ENCODE measurements around the gene INHBA. TPM values are rescaled to one million over a fixed set of nuclear protein-coding genes. Genes with fewer than 3 reads are reported as not detected.

The INHBA gene
- 2.7 and 3.1 TPM in 2 replicates for total RNA-seq (2014; rRNA removed; shearing (Covaris generic))
- 0.07 and 1.6 TPM in 2 replicates for polyA plus RNA-seq (2014; cell fraction: nucleus; rRNA removed)

DNA sequence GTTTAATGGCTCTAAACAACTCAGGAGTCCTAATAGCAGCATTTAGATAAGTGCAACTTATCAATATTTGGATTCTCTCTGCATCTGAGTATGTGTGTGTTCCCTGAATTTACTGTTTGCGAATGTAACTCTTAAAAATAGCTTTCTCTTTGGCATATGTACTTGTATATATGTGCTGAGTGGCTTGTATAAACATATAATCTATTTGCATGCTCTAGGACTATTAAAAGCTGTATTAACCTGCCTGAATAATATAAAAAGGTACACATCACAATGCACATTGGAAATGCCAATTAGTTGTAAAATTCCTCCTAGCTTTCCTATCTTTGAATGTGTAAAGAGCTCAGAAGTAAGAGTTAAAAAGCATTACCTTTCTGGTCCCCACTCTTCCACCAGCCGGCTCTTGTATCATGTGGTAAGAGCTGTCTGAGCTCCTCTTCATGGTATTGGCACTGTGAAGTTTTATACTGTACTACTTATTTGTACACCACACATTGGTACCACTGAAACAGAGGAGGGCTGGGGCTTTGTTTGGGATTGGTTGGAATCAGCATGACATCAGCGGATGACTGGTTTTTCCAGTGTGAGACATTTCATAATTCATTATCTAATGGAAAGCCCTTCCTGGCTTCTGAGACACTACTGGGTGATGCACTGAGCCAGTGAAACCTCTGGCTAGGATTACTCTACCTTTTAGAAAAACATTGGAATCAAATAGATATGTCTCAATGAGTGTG, at the start of gene INHBA:
Gene INHBA (minus strand): TSS at position 456 of the 737 bp plus-strand sequence. CDS start 2,716 bp downstream, outside the sequence.
- peak; percentile 66 for DNase-seq (ENCODE audit: extremely low read depth, low read depth)

- DNase-seq (ENCODE audit: extremely low read depth, low read depth): no peak
These were observed 49.7 kb upstream of the INHBA start for GRCh38 chr7:41752615-41753014.

DNA sequence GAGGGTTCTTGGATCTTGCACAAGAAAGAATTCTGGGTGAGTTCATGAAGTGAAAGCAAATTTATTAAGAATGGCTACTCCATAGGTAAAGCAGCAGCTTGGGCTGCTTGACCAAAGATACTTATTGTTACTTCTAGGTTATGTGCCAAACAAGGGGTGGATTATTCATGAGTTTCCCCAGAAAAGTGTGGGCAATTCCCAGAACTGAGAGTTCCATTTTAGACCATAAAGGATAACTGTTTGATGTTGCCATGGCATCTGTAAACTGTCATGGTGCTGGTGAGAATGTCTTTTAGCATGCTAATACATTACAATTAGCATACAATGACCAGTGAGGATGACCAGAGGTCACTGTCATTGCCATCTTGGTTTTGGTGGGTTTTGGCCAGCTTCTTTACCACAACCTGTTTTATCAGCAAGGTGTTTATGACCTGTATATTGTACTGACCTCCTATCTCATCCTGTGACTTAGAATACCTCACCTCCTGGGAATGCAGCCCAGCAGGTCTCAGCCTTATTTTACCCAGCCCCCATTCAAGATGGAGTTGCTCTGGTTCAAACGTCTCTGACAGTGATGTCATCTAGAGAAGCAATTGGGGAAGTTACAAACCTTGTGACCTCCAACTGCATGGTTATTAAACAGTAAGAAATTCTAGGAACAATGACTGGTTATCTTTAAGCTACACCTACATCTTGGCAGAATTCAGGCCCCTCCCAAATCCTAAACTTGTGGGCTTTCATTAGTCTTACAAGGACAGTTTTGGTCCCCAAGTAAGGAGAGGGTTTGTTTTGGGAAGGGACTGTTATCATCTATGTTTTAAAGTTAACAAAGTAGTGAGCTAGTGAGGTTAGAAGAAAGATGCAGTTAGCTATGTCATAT, 48.0 kb upstream of the INHBA start:
- DNase-seq (ENCODE audit: extremely low read depth, low read depth): no peak

- DNase-seq (ENCODE audit: extremely low read depth, low read depth): no peak
These were observed 45.1 kb upstream of the INHBA start for GRCh38 chr7:41747961-41748360.

- DNase-seq (ENCODE audit: extremely low read depth, low read depth): no peak
These were observed 42.6 kb upstream of the INHBA start for GRCh38 chr7:41745451-41745850.

GRCh38 chr7:41744161-41744560, 41.3 kb upstream of the INHBA start:
- no peak for DNase-seq (ENCODE audit: extremely low read depth, low read depth)

- no peak for DNase-seq (ENCODE audit: extremely low read depth, low read depth)
These were observed 39.6 kb upstream of the INHBA start for GRCh38 chr7:41742401-41743020.

DNA sequence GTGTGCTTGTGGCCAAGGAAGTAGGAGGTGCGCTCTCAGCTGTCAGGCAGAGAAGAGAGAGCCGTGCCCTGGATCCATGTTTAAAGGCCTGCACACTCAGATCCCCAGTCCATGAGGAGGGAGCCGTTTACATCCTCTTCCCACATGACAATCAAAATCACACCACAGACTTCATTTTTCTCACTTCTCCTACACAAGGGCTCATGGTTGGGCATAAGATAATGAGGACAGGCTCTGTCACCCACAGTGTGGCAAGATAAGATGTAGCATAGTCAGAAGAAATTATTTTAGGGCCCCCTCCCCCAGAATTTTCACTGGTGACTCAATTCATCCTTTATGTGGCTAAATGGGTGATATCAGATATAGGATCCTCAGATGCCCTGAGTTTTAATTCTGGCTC, 35.9 kb upstream of the INHBA start:
- DNase-seq (ENCODE audit: extremely low read depth, low read depth): no peak

GRCh38 chr7:41738336-41738735, 35.4 kb upstream of the INHBA start:
- DNase-seq (ENCODE audit: extremely low read depth, low read depth): no peak

DNA sequence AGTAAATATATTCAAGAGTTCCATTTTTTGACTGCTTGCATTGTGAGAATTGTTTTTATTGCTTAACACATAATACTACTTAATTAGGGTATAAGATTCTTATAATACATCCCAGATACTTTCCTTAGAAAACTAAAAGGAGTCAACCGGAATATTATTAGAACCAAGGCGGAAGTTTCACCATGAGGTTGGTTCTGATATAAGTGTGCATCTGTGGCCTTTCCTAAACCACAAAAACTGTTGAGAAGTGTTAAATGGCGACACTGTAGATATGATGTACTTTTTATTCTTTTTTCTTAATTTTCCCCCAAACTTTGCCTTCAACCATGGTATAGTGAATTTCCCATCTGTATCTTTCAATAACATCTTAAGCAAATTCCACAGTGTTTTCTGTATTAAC, 32.3 kb upstream of the INHBA start:
- DNase-seq (ENCODE audit: extremely low read depth, low read depth): no peak

GRCh38 chr7:41732843-41733306, 30.0 kb upstream of the INHBA start:
- no peak for DNase-seq (ENCODE audit: extremely low read depth, low read depth)

GRCh38 chr7:41732436-41732785, 29.5 kb upstream of the INHBA start:
- no peak for DNase-seq (ENCODE audit: extremely low read depth, low read depth)

DNA sequence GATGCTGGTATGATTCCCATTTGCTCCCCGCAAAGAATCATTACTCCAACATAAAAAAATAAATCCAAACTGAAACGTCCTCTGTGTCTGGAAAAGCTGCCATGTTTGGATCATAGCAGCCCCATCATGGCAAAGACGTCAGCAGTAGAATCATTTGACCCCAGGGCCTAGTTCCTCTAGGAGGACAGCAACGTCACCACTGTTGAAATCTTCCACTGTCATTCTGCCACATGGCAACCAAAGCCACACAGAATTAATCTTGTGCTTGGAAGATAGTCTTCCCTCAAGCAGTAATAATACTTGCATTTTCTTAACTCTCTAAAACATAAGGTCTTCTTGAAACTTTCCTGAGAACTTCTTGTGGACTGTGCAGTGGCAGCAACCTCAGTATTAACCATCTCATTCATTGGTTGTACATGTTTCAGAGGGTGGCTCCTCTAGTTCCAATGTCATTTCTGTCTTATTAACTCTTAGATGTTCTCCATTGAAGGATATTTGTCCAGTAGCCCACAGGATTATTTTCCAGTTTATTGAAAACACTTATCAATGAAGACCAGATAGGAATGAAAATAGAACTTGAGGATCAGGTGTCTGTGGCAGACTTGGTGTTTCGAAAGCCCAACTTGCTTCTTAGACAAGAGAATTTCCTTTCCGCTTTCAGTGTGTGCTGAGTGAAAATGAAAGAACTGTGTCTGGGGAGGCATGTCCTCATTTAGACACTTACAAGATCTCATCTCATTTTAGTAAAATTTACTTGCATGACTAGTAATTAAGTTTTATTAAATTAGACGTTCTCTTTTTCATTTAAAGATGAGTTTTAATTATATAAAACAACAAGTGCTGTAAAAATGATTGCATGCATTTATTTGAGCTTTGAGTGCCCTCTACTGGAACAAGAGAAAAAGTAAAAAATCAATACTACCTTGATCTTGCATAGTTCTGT, 28.9 kb upstream of the INHBA start:
- DNase-seq (ENCODE audit: extremely low read depth, low read depth): peak; percentile 24

DNA sequence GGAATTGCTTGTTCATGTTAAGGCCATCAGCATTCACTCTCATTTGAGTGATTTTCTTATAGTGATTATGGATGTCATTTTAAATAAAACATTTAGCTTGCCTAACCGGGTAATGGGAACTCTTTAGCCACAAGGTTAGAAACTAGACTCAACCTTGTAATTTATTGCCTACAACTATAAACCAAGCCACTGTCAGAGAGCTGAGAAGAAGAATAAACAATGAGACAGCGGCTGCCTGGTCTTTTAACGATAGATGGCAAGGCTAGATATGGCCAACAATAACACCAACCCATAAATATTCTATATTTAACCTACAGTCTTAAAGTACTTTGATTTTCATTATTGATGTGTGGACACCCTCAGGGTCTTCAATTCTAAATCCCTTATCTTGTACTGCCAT, 27.8 kb upstream of the INHBA start:
- DNase-seq (ENCODE audit: extremely low read depth, low read depth): no peak

GRCh38 chr7:41730161-41730560, 27.3 kb upstream of the INHBA start:
- no peak for DNase-seq (ENCODE audit: extremely low read depth, low read depth)

- DNase-seq (ENCODE audit: extremely low read depth, low read depth): no peak
These were observed 26.2 kb upstream of the INHBA start for GRCh38 chr7:41729059-41729458.

- no peak for DNase-seq (ENCODE audit: extremely low read depth, low read depth)
These were observed 22.1 kb upstream of the INHBA start for GRCh38 chr7:41725013-41725412.

DNA sequence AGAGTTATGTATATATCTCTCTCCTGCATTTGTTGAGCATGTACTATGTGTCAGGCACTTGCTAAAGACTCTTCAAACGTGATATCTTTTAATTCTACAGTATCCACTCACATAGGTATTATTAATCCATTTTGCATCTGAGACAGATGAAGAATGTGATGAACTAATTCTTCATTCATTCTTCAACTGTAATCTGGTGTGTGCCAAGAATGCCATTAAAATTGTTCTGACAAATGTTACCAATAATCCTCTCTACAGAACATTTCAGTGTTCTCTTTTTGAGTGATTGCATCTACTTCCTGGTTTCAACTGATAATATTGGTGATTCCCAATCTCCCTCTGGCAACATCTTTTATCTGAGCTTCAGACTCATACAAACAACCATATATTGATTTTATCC, 18.0 kb upstream of the INHBA start:
- no peak for DNase-seq (ENCODE audit: extremely low read depth, low read depth)

GRCh38 chr7:41720046-41720445, 17.2 kb upstream of the INHBA start:
- no peak for DNase-seq (ENCODE audit: extremely low read depth, low read depth)

GRCh38 chr7:41716691-41717090, 13.8 kb upstream of the INHBA start:
- no peak for DNase-seq (ENCODE audit: extremely low read depth, low read depth)
